PC-3 (cell line): ENCODE measurements around the gene ANKZF1.

Experiments used
- CTCF ChIP-seq: fragments of 300-600 bp; sonication (generic); conservative IDR thresholded peaks from 2 replicates; pipeline ENCODE4 v1.5.1; 2017; ENCODE audit warnings: antibody characterized with exemption, low read depth, mild to moderate bottlenecking, low read length
- EZH2 ChIP-seq: fragments of 300-600 bp; sonication (generic); IDR thresholded peaks from one replicate; pipeline ENCODE4 v1.6.1; 2017; ENCODE audit warnings: antibody characterized with exemption, mild to moderate bottlenecking, low read length; ENCODE audit not compliant: unreplicated experiment

- TF ChIP-seq EZH2: no peak
- no peak for TF ChIP-seq CTCF
Observed at GRCh38 chr2:219213026-219213415, 16.6 kb upstream of the ANKZF1 start.
